ENCODE results near the gene QRFP. TPM values are rescaled to one million over a fixed set of nuclear protein-coding genes. Genes with fewer than 3 reads are reported as not detected.

QRFP gene
- total RNA-seq, 4 donors from 2014 or later: 0.18 TPM; not detected in 3

- Histone ChIP-seq H3K36me3 (no peaks in the 10 kb centered on the region), H3K27ac (no peak overlapping the region), H3K4me3 (no peak overlapping the region), H3K4me1 (peaks cover 12 to 56% (median 13%) of the 10 kb centered on the region in 3 donors), H3K9me3 (no peaks in the 10 kb centered on the region), H3K27me3 (peaks cover 0 to 86% (median 12%) of the 10 kb centered on the region in 4 donors)
- TF ChIP-seq CTCF (IDR thresholded peaks at IDR 0.05) (no peak), POLR2A (IDR thresholded peaks at IDR 0.05) (no peak)
- DNase-seq: no peak
- intact Hi-C loops (cut with DNase I): loop anchor here (10.0 kb wide), 2 partner anchors 155 to 225 kb away; no protein-coding TSS in a partner anchor
- WGBS, 2 donors: 79 to 90% methylated on average over 18 to 22 of the region's 23 CpGs
Observed at GRCh38 chr9:130930132-130930803, 33.7 kb upstream of the QRFP start.

- no peaks in the 10 kb centered on the region for H3K36me3 ChIP-seq
- no peaks in the 10 kb centered on the region for H3K9me3 ChIP-seq
- TF ChIP-seq CTCF (IDR thresholded peaks at IDR 0.05): no peak
- TF ChIP-seq POLR2A (IDR thresholded peaks at IDR 0.05): no peak
- H3K4me1 ChIP-seq: peaks cover 12 to 53% (median 13%) of the 10 kb centered on the region in 3 donors
- H3K4me3 ChIP-seq: no peak overlapping the region
- no peak for DNase-seq
- intact Hi-C loops (cut with DNase I): loop anchor here (10.0 kb wide), 2 partner anchors 155 to 225 kb away; no protein-coding TSS in a partner anchor
- H3K27ac ChIP-seq: no peak overlapping the region
- peaks cover 0 to 86% (median 12%) of the 10 kb centered on the region in 4 donors for H3K27me3 ChIP-seq
- 50% methylated on average over 8 of the region's 36 CpGs; no CpG with 5 or more reads in 1 of the 2 donors for WGBS, 2 donors
Observed at GRCh38 chr9:130929571-130930038, 33.0 kb upstream of the QRFP start.

GRCh38 chr9:130927995-130928900 is 31.6 kb upstream of the QRFP start:
- H3K4me3 ChIP-seq: no peak overlapping the region
- DNase-seq: no peak
- H3K36me3 ChIP-seq: no peaks in the 10 kb centered on the region
- no peaks in the 10 kb centered on the region for H3K9me3 ChIP-seq
- H3K27me3 ChIP-seq: peaks cover 0 to 86% (median 4%) of the 10 kb centered on the region in 4 donors
- peaks cover 12 to 42% (median 13%) of the 10 kb centered on the region in 3 donors for H3K4me1 ChIP-seq
- WGBS, 2 donors: 28 to 29% methylated on average over 2 to 3 of the region's 14 CpGs
- no peak overlapping the region for H3K27ac ChIP-seq
- TF ChIP-seq POLR2A (IDR thresholded peaks at IDR 0.05): no peak
- no peak for TF ChIP-seq CTCF (IDR thresholded peaks at IDR 0.05)
- intact Hi-C loops (cut with DNase I): no loop called here

- Histone ChIP-seq H3K27ac (no peak overlapping the region), H3K9me3 (no peaks in the 10 kb centered on the region), H3K4me3 (no peak overlapping the region), H3K4me1 (peaks cover 8 to 33% (median 12%) of the 10 kb centered on the region in 3 donors), H3K36me3 (no peaks in the 10 kb centered on the region), H3K27me3 (peaks cover 0 to 86% (median under 1%) of the 10 kb centered on the region in 4 donors)
- no peak for DNase-seq
- intact Hi-C loops (cut with DNase I): no loop called here
- no peak for TF ChIP-seq POLR2A (IDR thresholded peaks at IDR 0.05)
- TF ChIP-seq CTCF (IDR thresholded peaks at IDR 0.05): no peak
- 61 to 85% methylated on average over 3 to 5 of the region's 10 CpGs for WGBS, 2 donors
Observed at GRCh38 chr9:130927338-130927737, 30.7 kb upstream of the QRFP start.
